ENCODE results near the gene SNRPB2. TPM values are rescaled to one million over a fixed set of nuclear protein-coding genes. Genes with fewer than 3 reads are reported as not detected.

The SNRPB2 gene
- total and polyA plus RNA-seq, 9 of the 15 experiments (the other 6 are each of a cell fraction or from before 2014, with no cell fraction given) = 40.0 to 131 (median 89.4) TPM

GRCh38 chr20:16729565-16730460 is at the start of gene SNRPB2 (continued):
- TF ChIP-seq CHD7 (IDR thresholded peaks at IDR 0.05; ENCODE audit: low read depth, low read length) (no peak), EGR1 (conservative IDR thresholded peaks at IDR 0.05) (no peak), CHD2 (IDR thresholded peaks at IDR 0.05; ENCODE audit: low read depth, low read length) (no peak), ZBTB17 (CRISPR knock-in tag; IDR thresholded peaks at IDR 0.05) (peak; percentile 100), SAFB2 (IDR thresholded peaks at IDR 0.05; ENCODE audit: borderline replicate concordance, low read depth, low read length, severe bottlenecking) (no peak), SRSF9 (IDR thresholded peaks at IDR 0.05; ENCODE audit: borderline replicate concordance, low read depth, low read length) (no peak), HOMEZ (CRISPR knock-in tag; IDR thresholded peaks at IDR 0.05) (no peak), MEIS2 (IDR thresholded peaks at IDR 0.05; ENCODE audit: partially characterized antibody) (peak; percentile 61), CREB5 (CRISPR knock-in tag; IDR thresholded peaks at IDR 0.05) (no peak), ZNF696 (CRISPR knock-in tag; conservative IDR thresholded peaks at IDR 0.05) (no peak), ASH1L (IDR thresholded peaks at IDR 0.05; ENCODE audit: borderline replicate concordance, low read depth, partially characterized antibody) (peak; percentile 72), ZNF764 (CRISPR knock-in tag; IDR thresholded peaks at IDR 0.05; ENCODE audit: low read depth) (no peak), ZNF239 (CRISPR knock-in tag; IDR thresholded peaks at IDR 0.05) (no peak)

Data from K562 (cell line).